NCI-H146 treated with DMSO at 0.1 percent for 48 hours (cell line): Measurements from ENCODE around the gene FANCG.

Experiments used
- DNase-seq: peaks from one replicate; lab custom pipeline; 2025; ENCODE audit not compliant: unreplicated experiment; lab: John Stamatoyannopoulos, UW

FANCG gene

GRCh38 chr9:35026671-35027070 is 53.1 kb downstream of the FANCG start:
- no peak for DNase-seq
